OCI-LY1 (cell line): ENCODE measurements around the gene TRPC3.

Experiments used
- H2AFZ ChIP-seq: fragments of 200-600 bp; sonication (generic), shearing (Covaris generic); 2 replicates; pipeline ENCODE4 v1.6.0; 2014; ENCODE audit warnings: antibody characterized with exemption, mild to moderate bottlenecking, low read length
- H3F3A ChIP-seq: fragments of 200-600 bp; sonication (generic), shearing (Covaris generic); 2 replicates; pipeline ENCODE4 v1.6.0; 2014; ENCODE audit warnings: mild to moderate bottlenecking, antibody characterized with exemption, low read length, moderate library complexity; ENCODE audit not compliant: insufficient read depth
- H3K27ac ChIP-seq: fragments of 200-600 bp; sonication (generic); 2 replicates; pipeline ENCODE4 v1.5.1; 2014; ENCODE audit warnings: low read length, mixed run types, mild to moderate bottlenecking, low read depth; ENCODE audit not compliant: poor library complexity, severe bottlenecking
- H3K27me3 ChIP-seq: fragments of 200-600 bp; sonication (generic); 2 replicates; pipeline ENCODE4 v1.6.0; 2014; ENCODE audit warnings: antibody characterized with exemption, mild to moderate bottlenecking, low read length, moderate library complexity; ENCODE audit not compliant: insufficient read depth
- H3K36me3 ChIP-seq: fragments of 200-600 bp; sonication (generic); 2 replicates; pipeline ENCODE4 v1.6.1; 2014; ENCODE audit warnings: mild to moderate bottlenecking, antibody characterized with exemption, low read length, moderate library complexity, mixed read lengths; ENCODE audit not compliant: insufficient read depth
- H3K4me1 ChIP-seq: fragments of 200-600 bp; sonication (generic); 2 replicates; pipeline ENCODE4 v1.5.1; 2014; ENCODE audit warnings: mild to moderate bottlenecking, low read length, moderate library complexity; ENCODE audit not compliant: insufficient read depth, severe bottlenecking
- H3K4me2 ChIP-seq: fragments of 200-600 bp; sonication (generic), shearing (Covaris generic); 2 replicates; pipeline ENCODE4 v1.6.1; 2014; ENCODE audit warnings: low read length
- H3K4me3 ChIP-seq: fragments of 200-600 bp; sonication (generic); 2 replicates; pipeline ENCODE4 v1.5.1; 2014; ENCODE audit warnings: low read length, low read depth, mild to moderate bottlenecking, mixed read lengths; ENCODE audit not compliant: poor library complexity, severe bottlenecking
- H3K79me2 ChIP-seq: fragments of 200-600 bp; shearing (Covaris generic); 2 replicates; pipeline ENCODE4 v1.6.1; 2016; ENCODE audit warnings: mixed run types, low read length, mixed read lengths; ENCODE audit not compliant: insufficient read depth
- H3K9ac ChIP-seq: fragments of 200-600 bp; sonication (generic), shearing (Covaris generic); 2 replicates; pipeline ENCODE4 v1.6.1; 2014; ENCODE audit warnings: mild to moderate bottlenecking, low read length, mixed read lengths
- H3K9me2 ChIP-seq: fragments of 200-600 bp; sonication (generic), shearing (Covaris generic); 2 replicates; pipeline ENCODE4 v1.6.1; 2014; ENCODE audit warnings: low read depth, mild to moderate bottlenecking, low read length, mixed read lengths
- H3K9me3 ChIP-seq: fragments of 200-600 bp; shearing (Covaris generic); 2 replicates; pipeline ENCODE4 v1.6.1; 2014; ENCODE audit warnings: low read length, mixed read lengths
- H4K20me1 ChIP-seq: fragments of 200-600 bp; sonication (generic), shearing (Covaris generic); 2 replicates; pipeline ENCODE4 v1.6.0; 2016; ENCODE audit warnings: mild to moderate bottlenecking, low read length; ENCODE audit not compliant: insufficient read depth
- CTCF ChIP-seq: fragments of 200-600 bp; sonication (generic), shearing (Covaris generic); IDR thresholded peaks from 2 replicates; pipeline ENCODE4 v1.5.1; 2017; ENCODE audit warnings: mild to moderate bottlenecking, antibody characterized with exemption, low read length, moderate library complexity, mixed read lengths
- EZH2 ChIP-seq: fragments of 200-600 bp; sonication (generic), shearing (Covaris generic); IDR thresholded peaks from 2 replicates; pipeline ENCODE4 v1.8.0; 2017; ENCODE audit warnings: borderline replicate concordance, mixed run types, mild to moderate bottlenecking, antibody characterized with exemption, low read length, moderate library complexity, mixed read lengths

Gene TRPC3

DNA sequence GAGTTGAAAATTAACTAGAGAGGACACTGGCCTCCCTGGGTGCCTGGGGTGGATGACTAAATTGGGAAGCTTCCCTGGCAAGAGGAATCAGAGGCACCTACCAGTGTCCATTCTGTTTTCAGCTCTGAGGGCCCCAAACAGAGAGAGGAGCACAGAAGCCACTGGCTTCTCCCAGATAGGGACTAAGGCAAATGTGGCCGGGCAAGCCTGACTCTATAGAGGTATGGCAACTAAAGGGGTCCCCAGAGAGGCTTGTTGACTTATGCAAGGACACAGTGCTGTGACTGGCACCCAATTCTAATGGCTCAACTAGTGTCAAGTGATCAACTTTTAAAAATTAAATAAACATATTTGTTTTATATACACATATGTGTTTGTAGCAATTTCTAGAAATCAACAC lies 17.2 kb downstream of the TRPC3 start:
- H3K4me2 ChIP-seq: no peak overlapping the region
- H3K36me3 ChIP-seq: no peaks in the 10 kb centered on the region
- no peak overlapping the region for H3K4me3 ChIP-seq
- H3K9ac ChIP-seq: no peak overlapping the region
- H3F3A ChIP-seq: no peaks in the 10 kb centered on the region
- no peak for TF ChIP-seq EZH2
- TF ChIP-seq CTCF: no peak
- H3K27ac ChIP-seq: no peak overlapping the region
- no peaks in the 10 kb centered on the region for H3K27me3 ChIP-seq
- H3K79me2 ChIP-seq: no peaks in the 10 kb centered on the region
- no peak overlapping the region for H2AFZ ChIP-seq
- no peaks in the 10 kb centered on the region for H3K4me1 ChIP-seq
- H3K9me2 ChIP-seq: no peaks in the 10 kb centered on the region
- H3K9me3 ChIP-seq: no peaks in the 10 kb centered on the region
- no peaks in the 10 kb centered on the region for H4K20me1 ChIP-seq

DNA sequence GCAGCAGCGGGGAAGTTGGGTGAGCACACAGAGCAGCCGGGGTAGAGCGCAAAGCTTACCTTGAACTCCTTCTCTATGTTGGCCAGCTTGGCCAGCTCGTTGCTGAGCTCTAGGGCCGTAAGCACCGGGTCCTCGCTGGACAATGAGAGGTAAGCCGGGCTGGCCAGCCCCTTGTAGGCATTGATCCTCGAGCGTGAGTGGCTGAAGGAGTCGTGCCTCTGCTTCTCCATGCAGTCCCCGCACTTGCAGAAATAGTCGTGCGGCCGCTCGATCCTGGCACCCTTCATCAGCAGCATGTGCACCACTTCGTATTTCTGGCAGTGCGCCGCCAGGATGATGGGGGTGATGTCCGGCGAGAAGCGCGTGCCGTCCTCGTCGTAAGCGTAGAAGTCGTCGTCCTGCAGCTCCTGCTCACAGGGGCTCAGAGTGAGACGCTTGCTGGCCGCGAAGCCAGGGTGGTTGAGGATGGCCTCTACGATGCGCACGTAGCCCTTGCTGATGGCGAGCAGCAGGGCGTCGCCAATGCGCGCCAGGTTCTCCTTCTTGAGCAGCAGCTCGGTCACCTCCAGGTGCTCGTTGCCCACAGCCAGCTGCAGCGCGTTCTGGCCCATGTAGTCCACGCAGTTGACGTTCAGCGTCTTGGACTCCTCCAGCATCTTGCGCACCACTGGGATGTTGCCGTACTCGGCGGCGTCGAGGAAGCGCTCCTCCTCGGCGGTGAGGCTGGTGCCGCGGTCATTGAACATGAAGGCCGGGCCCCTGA lies 19.5 kb downstream of the TRPC3 start:
- H3K9ac ChIP-seq: no peak overlapping the region
- no peaks in the 10 kb centered on the region for H3K27me3 ChIP-seq
- no peaks in the 10 kb centered on the region for H3F3A ChIP-seq
- TF ChIP-seq EZH2 (no peak), CTCF (no peak)
- no peaks in the 10 kb centered on the region for H3K9me3 ChIP-seq
- H3K79me2 ChIP-seq: no peaks in the 10 kb centered on the region
- H3K4me1 ChIP-seq: no peaks in the 10 kb centered on the region
- H2AFZ ChIP-seq: no peak overlapping the region
- no peaks in the 10 kb centered on the region for H4K20me1 ChIP-seq
- no peak overlapping the region for H3K4me3 ChIP-seq
- H3K9me2 ChIP-seq: no peaks in the 10 kb centered on the region
- H3K4me2 ChIP-seq: no peak overlapping the region
- no peaks in the 10 kb centered on the region for H3K36me3 ChIP-seq
- no peak overlapping the region for H3K27ac ChIP-seq

DNA sequence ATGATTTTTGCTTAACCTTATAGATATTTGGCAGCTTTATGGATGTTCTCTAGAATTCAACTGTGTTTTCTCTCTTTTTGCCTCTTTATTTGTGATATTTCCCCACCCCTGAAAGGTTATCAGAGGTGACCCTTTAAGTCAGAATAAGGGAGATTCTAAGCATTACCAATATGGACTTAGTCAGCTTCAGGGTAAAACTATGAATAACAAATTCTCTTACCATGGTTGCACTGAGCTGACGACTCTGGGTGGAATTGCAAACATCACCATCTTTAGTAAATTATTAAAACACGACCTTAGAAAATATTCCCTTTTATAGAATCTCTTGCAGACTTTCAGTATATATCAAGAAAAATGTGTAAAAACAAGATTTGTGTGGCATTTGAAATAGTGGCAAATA lies 21.6 kb downstream of the TRPC3 start:
- Histone ChIP-seq H3K9me3 (no peaks in the 10 kb centered on the region), H3K27me3 (no peaks in the 10 kb centered on the region), H2AFZ (no peak overlapping the region), H3K4me1 (no peaks in the 10 kb centered on the region), H3K27ac (no peak overlapping the region), H3F3A (no peaks in the 10 kb centered on the region), H3K4me3 (no peak overlapping the region), H3K9me2 (no peaks in the 10 kb centered on the region), H3K4me2 (no peak overlapping the region), H3K9ac (no peak overlapping the region), H3K36me3 (no peaks in the 10 kb centered on the region), H3K79me2 (no peaks in the 10 kb centered on the region), H4K20me1 (no peaks in the 10 kb centered on the region)
- no peak for TF ChIP-seq CTCF
